Transverse colon (tissue), 4 donors: ENCODE measurements around the gene MZB1.

ENCODE experiments used
- CTCF ChIP-seq, 5 experiments: fragments of 200-600 bp in 3 of 5; fragments of 450-650 bp in 2 of 5; sonication (generic) in 3 of 5; IDR thresholded peaks; 1 replicate in 2 of 5; 2 replicates in 3 of 5; pipeline ENCODE4 v1.5.1; 2016 to 2017; ENCODE audit warnings: antibody characterized with exemption in 5 of 5, inconsistent platforms in 3 of 5, mild to moderate bottlenecking in 2 of 5, moderate library complexity in 1 of 5
- EP300 ChIP-seq: sonication (generic); formaldehyde crosslinking; IDR thresholded peaks from one replicate; pipeline ENCODE4 v1.6.1; 2017; ENCODE audit warnings: antibody characterized with exemption, low read depth
- POLR2A ChIP-seq: fragments of 450-650 bp; IDR thresholded peaks from one replicate; pipeline ENCODE4 v1.6.1; 2016; ENCODE audit warnings: antibody characterized with exemption, mild to moderate bottlenecking, moderate library complexity
- POLR2AphosphoS5 ChIP-seq, 3 donors: sonication (generic); formaldehyde crosslinking; IDR thresholded peaks; one replicate each; pipeline ENCODE4 v1.6.1; 2016; ENCODE audit warnings: antibody characterized with exemption in 3 of 3

DNA sequence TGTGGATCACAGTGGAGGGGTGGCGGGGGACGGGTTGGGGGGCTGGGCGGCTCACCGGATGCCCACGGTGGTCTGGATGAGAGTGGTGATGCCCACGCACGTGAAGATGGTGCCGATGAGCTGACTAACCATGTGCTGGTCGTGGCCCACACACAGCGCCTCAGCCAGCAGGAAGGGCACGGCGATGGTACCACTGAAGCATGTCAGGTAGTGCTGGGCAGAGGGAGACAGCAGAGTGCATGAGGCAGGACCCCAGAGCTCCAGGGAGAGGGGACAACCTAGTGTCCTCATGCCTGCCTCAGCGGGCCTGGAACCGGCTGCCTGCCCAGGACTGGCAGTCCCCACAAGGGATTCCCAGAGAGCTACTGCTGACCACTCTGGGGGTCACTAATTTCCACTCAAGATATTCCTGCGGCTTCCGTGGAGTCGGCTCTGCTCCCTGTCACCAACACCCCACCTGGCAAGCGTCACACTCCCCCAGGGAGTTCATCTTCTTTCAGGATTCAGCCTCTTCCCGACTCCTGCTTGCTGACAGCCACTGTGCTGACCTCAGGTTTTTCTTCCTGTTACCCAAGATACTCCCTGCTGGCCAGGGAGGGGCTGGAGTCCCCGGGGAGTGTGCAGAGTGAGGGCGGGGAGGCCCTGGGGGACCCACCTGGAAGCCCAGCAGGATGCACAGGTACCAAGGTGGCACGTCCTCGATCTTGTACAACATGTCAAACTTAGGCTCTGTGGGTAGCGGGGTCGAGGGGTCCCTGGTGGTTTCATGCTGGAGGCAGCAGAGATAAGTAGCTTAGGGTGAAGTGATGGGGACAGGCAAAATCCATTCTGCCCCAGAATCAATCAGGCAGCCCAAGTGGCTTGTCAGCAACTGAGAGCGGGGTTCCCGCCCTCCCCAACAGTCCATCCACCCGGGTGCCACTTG lies 7.6 kb downstream of the MZB1 start:
- TF ChIP-seq POLR2A (no peak), CTCF (IDR thresholded peaks at IDR 0.05) (no peak), POLR2AphosphoS5 (IDR thresholded peaks at IDR 0.05) (no peak), EP300 (no peak)
